ENCODE data around the gene SERINC3.

SERINC3 gene

DNA sequence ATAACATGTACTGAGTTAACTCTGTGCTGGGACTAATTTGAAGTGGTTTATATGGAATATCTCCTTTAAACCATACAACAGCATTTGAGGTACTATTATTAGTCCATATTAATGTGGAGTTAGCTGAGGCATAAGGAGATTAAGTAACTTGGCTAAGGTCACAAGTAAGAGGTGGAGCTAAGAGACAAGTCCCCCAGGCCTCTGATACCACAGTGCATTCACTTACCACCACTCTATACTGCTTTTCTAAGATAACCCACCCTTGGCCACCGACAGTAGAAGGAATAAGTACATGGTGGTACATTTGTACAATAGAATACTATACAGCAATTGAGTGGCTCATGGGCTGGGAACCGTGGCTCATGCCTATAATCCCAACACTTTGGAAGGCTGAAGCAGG, 62.6 kb downstream of the SERINC3 start:
- ChIA-PET POLR2A (no interaction called here), CTCF (interaction anchor here (1.0 to 7.5 kb wide), 7 partner anchors 9 to 244 kb away, joined by 3 to 99 read pairs (median 7); partner anchors contain the start of gene FITM2)
- no peak for DNase-seq (ENCODE audit: low read depth, low spot score)
- H3K4me3 ChIP-seq (ENCODE audit: low read depth, low read length) = no peak overlapping the region
- TF ChIP-seq CTCF (IDR thresholded peaks at IDR 0.05; ENCODE audit: insufficient read depth, low read length, missing control alignments) = no peak

DNA sequence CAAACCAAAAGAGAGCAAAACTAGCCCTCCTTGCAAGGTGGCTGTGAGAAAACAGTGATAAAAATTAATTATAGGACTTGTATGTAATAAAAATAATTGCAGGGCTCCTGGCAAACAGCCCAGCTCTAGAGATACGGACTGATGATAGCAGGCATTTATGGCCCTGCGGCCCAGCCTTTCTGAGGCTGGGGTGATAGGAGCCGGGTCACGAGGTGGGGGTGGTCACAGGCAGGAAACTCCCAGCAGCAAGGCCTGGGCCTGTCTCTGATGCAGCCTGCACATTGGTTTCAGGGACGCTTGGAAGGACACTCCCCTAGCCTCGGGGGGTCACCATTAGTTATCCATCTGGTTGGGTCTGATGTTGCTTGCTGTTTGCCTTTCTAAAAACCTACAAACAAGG, 64.9 kb downstream of the SERINC3 start:
- CTCF ChIA-PET = interaction anchor here (1.1 to 7.5 kb wide), 3 partner anchors 74 to 242 kb away, joined by 3 to 96 read pairs (median 4); no protein-coding TSS in a partner anchor
- TF ChIP-seq CTCF (IDR thresholded peaks at IDR 0.05; ENCODE audit: insufficient read depth, low read length, missing control alignments) = no peak
- no peak overlapping the region for H3K4me3 ChIP-seq (ENCODE audit: low read depth, low read length)
- POLR2A ChIA-PET = no interaction called here
- no peak for DNase-seq (ENCODE audit: low read depth, low spot score)

GRCh38 chr20:44456611-44457010, 65.3 kb downstream of the SERINC3 start:
- POLR2A ChIA-PET = no interaction called here
- CTCF ChIA-PET = interaction anchor here (1.1 to 7.5 kb wide), 3 partner anchors 73 to 241 kb away, joined by 3 to 96 read pairs (median 4); no protein-coding TSS in a partner anchor
- H3K4me3 ChIP-seq (ENCODE audit: low read depth, low read length) = no peak overlapping the region
- TF ChIP-seq CTCF (IDR thresholded peaks at IDR 0.05; ENCODE audit: insufficient read depth, low read length, missing control alignments) = no peak
- DNase-seq (ENCODE audit: low read depth, low spot score) = no peak

- ChIA-PET POLR2A (no interaction called here), CTCF (interaction anchor here (1.1 kb wide), 1 partner anchor 71 kb away, joined by 6 read pairs; no protein-coding TSS in a partner anchor)
- TF ChIP-seq CTCF (IDR thresholded peaks at IDR 0.05; ENCODE audit: insufficient read depth, low read length, missing control alignments) = no peak
- no peak overlapping the region for H3K4me3 ChIP-seq (ENCODE audit: low read depth, low read length)
- DNase-seq (ENCODE audit: low read depth, low spot score) = no peak
Observed at GRCh38 chr20:44455126-44455525, 66.7 kb downstream of the SERINC3 start.

DNA sequence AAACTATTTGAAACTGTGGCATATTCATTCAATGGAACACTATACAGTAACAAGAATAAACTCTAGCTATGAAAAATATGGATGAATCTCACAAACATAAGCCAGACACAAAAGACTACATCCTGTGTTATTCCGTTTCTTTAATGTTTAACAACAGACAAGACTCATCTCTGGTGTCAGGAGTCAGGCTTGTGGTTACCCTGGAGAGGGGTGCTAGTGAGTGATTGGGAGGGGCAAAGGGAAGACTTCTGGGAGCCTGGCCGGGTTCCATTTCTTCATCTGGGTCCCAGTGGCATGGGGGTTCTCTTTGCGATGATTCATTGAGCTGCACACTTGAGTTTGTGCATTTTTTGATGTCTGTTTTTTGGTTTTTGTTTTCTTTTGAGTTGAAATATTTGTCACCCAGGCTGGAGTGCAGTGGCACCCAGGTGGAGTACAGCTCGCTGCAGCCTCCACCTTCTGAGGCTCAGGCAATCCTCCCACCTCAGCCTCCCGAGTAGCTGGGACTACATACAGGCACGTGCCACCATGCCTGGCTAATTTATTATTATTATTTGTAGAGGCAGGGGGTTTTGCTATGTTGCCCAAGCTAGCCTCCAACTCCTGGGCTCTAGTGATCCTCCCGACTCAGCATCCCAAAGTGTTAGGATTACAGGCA, 67.4 kb downstream of the SERINC3 start:
- no peak overlapping the region for H3K4me3 ChIP-seq (ENCODE audit: low read depth, low read length)
- ChIA-PET POLR2A (no interaction called here), CTCF (interaction anchor here (1.1 kb wide), 1 partner anchor 70 kb away, joined by 6 read pairs; no protein-coding TSS in a partner anchor)
- no peak for DNase-seq (ENCODE audit: low read depth, low spot score)
- no peak for TF ChIP-seq CTCF (IDR thresholded peaks at IDR 0.05; ENCODE audit: insufficient read depth, low read length, missing control alignments)

GRCh38 chr20:44450903-44451450, 70.9 kb downstream of the SERINC3 start:
- CTCF ChIA-PET = interaction anchor here (1.0 to 2.3 kb wide), 3 partner anchors 9 to 66 kb away, joined by 3 to 7 read pairs (median 4); no protein-coding TSS in a partner anchor
- POLR2A ChIA-PET = no interaction called here
- no peak overlapping the region for H3K4me3 ChIP-seq (ENCODE audit: low read depth, low read length)
- TF ChIP-seq CTCF (IDR thresholded peaks at IDR 0.05; ENCODE audit: insufficient read depth, low read length, missing control alignments) = no peak
- DNase-seq (ENCODE audit: low read depth, low spot score) = no peak
